Neural progenitor cell (in vitro differentiated cells): ENCODE data around the gene FOXO6. TPM values are rescaled to one million over a fixed set of nuclear protein-coding genes. Genes with fewer than 3 reads are reported as not detected.

ENCODE experiments used
- DNase-seq: peaks from one replicate; pipeline ENCODE4 v3.0.0-alpha.2; 2016; ENCODE audit warnings: low spot score
- H2AFZ ChIP-seq: fragments of 200-600 bp; sonication (generic); replicated peaks from 2 replicates; pipeline ENCODE4 v1.6.1; 2016; ENCODE audit warnings: antibody characterized with exemption
- H3F3A ChIP-seq: fragments of 200-600 bp; sonication (generic); 2 replicates; pipeline ENCODE4 v1.6.1; 2016; ENCODE audit warnings: antibody characterized with exemption, low read depth
- H3K27ac ChIP-seq: fragments of 200-600 bp; sonication (generic); 2 replicates; pipeline ENCODE4 v1.5.1; 2016; ENCODE audit warnings: mild to moderate bottlenecking
- H3K27me3 ChIP-seq: fragments of 200-600 bp; sonication (generic); 2 replicates; pipeline ENCODE4 v1.6.1; 2016; ENCODE audit warnings: mild to moderate bottlenecking, moderate library complexity
- H3K36me3 ChIP-seq: fragments of 200-600 bp; sonication (generic); 2 replicates; pipeline ENCODE4 v1.5.1; 2016
- H3K4me1 ChIP-seq: fragments of 200-600 bp; sonication (generic); 2 replicates; pipeline ENCODE4 v1.6.1; 2016; ENCODE audit warnings: mixed run types
- H3K4me2 ChIP-seq: fragments of 200-600 bp; sonication (generic); 2 replicates; pipeline ENCODE4 v1.6.1; 2016
- H3K4me3 ChIP-seq: fragments of 200-600 bp; sonication (generic); 2 replicates; pipeline ENCODE4 v1.5.1; 2016
- H3K79me2 ChIP-seq: fragments of 200-600 bp; sonication (generic); 2 replicates; pipeline ENCODE4 v1.6.1; 2016; ENCODE audit warnings: low read depth
- H3K9ac ChIP-seq: fragments of 200-600 bp; sonication (generic); 2 replicates; pipeline ENCODE4 v1.6.1; 2016
- H3K9me3 ChIP-seq: fragments of 200-600 bp; sonication (generic); 2 replicates; pipeline ENCODE4 v1.5.1; 2016; ENCODE audit warnings: low read depth
- H4K20me1 ChIP-seq: fragments of 200-600 bp; sonication (generic); 2 replicates; pipeline ENCODE4 v1.6.1; 2016; ENCODE audit warnings: low read depth
- H3K27ac Mint-ChIP-seq: 3 replicates; pipeline ENCODE4 v1.8.0; 2021; ENCODE audit warnings: mixed read lengths
- H3K27me3 Mint-ChIP-seq: 2 replicates; pipeline ENCODE4 v1.8.0; 2022; ENCODE audit warnings: low read depth, mild to moderate bottlenecking, inconsistent platforms, moderate library complexity, mixed read lengths; ENCODE audit not compliant: insufficient read depth
- H3K36me3 Mint-ChIP-seq: 3 replicates; pipeline ENCODE4 v1.8.0; 2021; ENCODE audit warnings: mixed read lengths
- H3K4me1 Mint-ChIP-seq: 3 replicates; pipeline ENCODE4 v1.8.0; 2021; ENCODE audit warnings: mixed read lengths
- H3K4me3 Mint-ChIP-seq: 3 replicates; pipeline ENCODE4 v1.8.0; 2021; ENCODE audit warnings: mild to moderate bottlenecking, moderate library complexity, mixed read lengths
- H3K9me3 Mint-ChIP-seq: 3 replicates; pipeline ENCODE4 v1.8.0; 2020; ENCODE audit warnings: mixed read lengths
- CTCF ChIP-seq: fragments of 200-600 bp; sonication (generic); IDR thresholded peaks from 2 replicates; pipeline ENCODE4 v1.5.1; 2017; ENCODE audit warnings: antibody characterized with exemption, mild to moderate bottlenecking
- EZH2 ChIP-seq: fragments of 200-600 bp; sonication (generic); IDR thresholded peaks from 2 replicates; pipeline ENCODE4 v1.6.1; 2017; ENCODE audit warnings: antibody characterized with exemption, mild to moderate bottlenecking, moderate library complexity
- EZH2phosphoT487 ChIP-seq: fragments of 200-600 bp; sonication (generic); IDR thresholded peaks from 2 replicates; pipeline ENCODE4 v1.6.1; 2017; ENCODE audit warnings: antibody characterized with exemption
- total RNA-seq: library from RNA; depleted of rRNA; stranded (reverse); fragments of >200 nt; gene quantifications from 2 replicates; pipeline ENCODE4 v1.2.3, GENCODE V29; 2015; ENCODE audit warnings: low replicate concordance

The FOXO6 gene
- total RNA-seq, 1 donor from 2014 or later = not detected

- H3K27ac ChIP-seq = no peak overlapping the region
- H3K4me3 ChIP-seq = no peak overlapping the region
- no peaks in the 10 kb centered on the region for H3K9me3 Mint-ChIP-seq
- no peaks in the 10 kb centered on the region for H3K4me1 ChIP-seq
- TF ChIP-seq EZH2 = no peak
- no peak for TF ChIP-seq EZH2phosphoT487
- TF ChIP-seq CTCF = no peak
- H3K36me3 Mint-ChIP-seq = no peaks in the 10 kb centered on the region
- no peaks in the 10 kb centered on the region for H3K27me3 ChIP-seq
- no peaks in the 10 kb centered on the region for H3K36me3 ChIP-seq
- peak overlapping the region; percentile 72 for H3K27ac Mint-ChIP-seq
- no peak overlapping the region for H3K9ac ChIP-seq
- DNase-seq = no peak
- H4K20me1 ChIP-seq = no peaks in the 10 kb centered on the region
- H3K4me1 Mint-ChIP-seq = peaks cover 6% of the 10 kb centered on the region
- H2AFZ ChIP-seq = no peak overlapping the region
- H3K4me2 ChIP-seq = no peak overlapping the region
- no peak overlapping the region for H3K4me3 Mint-ChIP-seq
- peaks cover 8% of the 10 kb centered on the region for H3K27me3 Mint-ChIP-seq
- H3K79me2 ChIP-seq = no peaks in the 10 kb centered on the region
- H3F3A ChIP-seq = no peaks in the 10 kb centered on the region
- no peaks in the 10 kb centered on the region for H3K9me3 ChIP-seq
Measured at GRCh38 chr1:41350055-41350378, 11.2 kb upstream of the FOXO6 start.

DNA sequence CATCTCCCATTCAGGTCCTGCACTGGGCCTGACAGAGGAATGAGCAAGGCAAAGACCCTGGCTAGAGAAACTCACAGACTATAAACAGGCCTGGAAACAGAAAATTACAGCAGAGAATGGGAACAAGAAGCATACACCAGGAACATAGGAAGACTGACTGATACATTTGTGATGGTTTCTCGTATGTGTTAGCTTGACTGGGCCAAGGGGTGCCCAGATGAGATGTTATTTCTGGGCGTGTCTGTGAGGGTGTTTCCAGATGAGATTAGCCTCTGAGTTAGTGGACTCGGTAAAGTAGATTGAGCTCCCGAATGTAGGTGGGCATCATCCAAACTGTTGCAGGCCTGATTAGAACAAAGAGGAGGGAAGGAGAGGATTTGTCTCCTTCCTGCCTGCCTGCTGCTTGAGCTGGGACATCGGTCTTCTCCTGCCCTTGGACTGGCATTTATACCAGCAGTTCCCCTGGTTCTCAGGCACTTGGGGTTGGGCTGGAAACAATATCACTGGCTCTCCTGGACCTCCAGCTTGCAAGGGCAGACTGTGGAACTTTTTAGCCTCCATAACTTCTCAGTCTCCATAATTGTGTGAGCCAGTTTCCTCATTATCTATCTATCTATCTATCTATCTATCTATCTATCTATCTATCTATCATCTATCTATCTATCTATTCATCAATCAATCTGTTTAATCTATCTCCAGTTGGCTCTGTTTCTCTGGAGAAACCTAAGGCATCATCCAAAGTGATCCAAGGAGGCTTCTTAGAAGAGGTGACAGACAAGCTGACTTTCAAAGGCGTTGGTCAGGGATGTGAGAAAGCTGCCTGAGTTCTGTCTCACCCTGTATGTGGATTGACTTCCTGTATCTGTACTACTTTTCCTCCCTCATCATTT, 9.7 kb upstream of the FOXO6 start:
- H3K27me3 Mint-ChIP-seq = peaks cover 12% of the 10 kb centered on the region
- no peaks in the 10 kb centered on the region for H3K36me3 ChIP-seq
- no peaks in the 10 kb centered on the region for H3K27me3 ChIP-seq
- peaks cover 6% of the 10 kb centered on the region for H3K4me1 Mint-ChIP-seq
- H3K27ac ChIP-seq = no peak overlapping the region
- H3K4me2 ChIP-seq = no peak overlapping the region
- no peaks in the 10 kb centered on the region for H3K9me3 Mint-ChIP-seq
- H3K4me3 Mint-ChIP-seq = no peak overlapping the region
- no peaks in the 10 kb centered on the region for H4K20me1 ChIP-seq
- no peak overlapping the region for H3K9ac ChIP-seq
- H3K4me1 ChIP-seq = no peaks in the 10 kb centered on the region
- no peaks in the 10 kb centered on the region for H3K79me2 ChIP-seq
- H3F3A ChIP-seq = no peaks in the 10 kb centered on the region
- peak; percentile 0 for DNase-seq
- no peak for TF ChIP-seq EZH2phosphoT487
- no peak for TF ChIP-seq EZH2
- no peak for TF ChIP-seq CTCF
- no peaks in the 10 kb centered on the region for H3K9me3 ChIP-seq
- H3K4me3 ChIP-seq = no peak overlapping the region
- H3K27ac Mint-ChIP-seq = no peak overlapping the region
- no peaks in the 10 kb centered on the region for H3K36me3 Mint-ChIP-seq
- no peak overlapping the region for H2AFZ ChIP-seq

GRCh38 chr1:41353744-41354143, 7.5 kb upstream of the FOXO6 start:
- no peaks in the 10 kb centered on the region for H3K36me3 ChIP-seq
- Mint-ChIP-seq H3K4me1 (peaks cover 23% of the 10 kb centered on the region), H3K9me3 (no peaks in the 10 kb centered on the region), H3K36me3 (no peaks in the 10 kb centered on the region), H3K27me3 (peaks cover 18% of the 10 kb centered on the region), H3K4me3 (peak overlapping the region; percentile 26), H3K27ac (no peak overlapping the region)
- H3K79me2 ChIP-seq = no peaks in the 10 kb centered on the region
- no peaks in the 10 kb centered on the region for H3K9me3 ChIP-seq
- H3K27ac ChIP-seq = no peak overlapping the region
- H4K20me1 ChIP-seq = no peaks in the 10 kb centered on the region
- no peaks in the 10 kb centered on the region for H3K27me3 ChIP-seq
- H2AFZ ChIP-seq = no peak overlapping the region
- no peak overlapping the region for H3K9ac ChIP-seq
- TF ChIP-seq CTCF (no peak), EZH2 (no peak), EZH2phosphoT487 (no peak)
- H3F3A ChIP-seq = peaks cover 4% of the 10 kb centered on the region
- DNase-seq = peak; percentile 4
- H3K4me3 ChIP-seq = no peak overlapping the region
- no peak overlapping the region for H3K4me2 ChIP-seq
- H3K4me1 ChIP-seq = peaks cover 15% of the 10 kb centered on the region
